GM23338 (cell line): ENCODE results near the gene PKD1.

Experiments used
- CREB1 ChIP-seq: fragments of 250-450 bp; sonication (Bioruptor Pico); IDR thresholded peaks from 2 replicates; pipeline ENCODE4 v1.5.0; 2020; ENCODE audit warnings: low read depth, mild to moderate bottlenecking, moderate library complexity
- EZH2 ChIP-seq: fragments of 200-600 bp; sonication (generic); IDR thresholded peaks from one replicate; pipeline ENCODE4 v1.8.0; 2017; ENCODE audit warnings: antibody characterized with exemption, mild to moderate bottlenecking, low read depth; ENCODE audit not compliant: unreplicated experiment
- POLR2AphosphoS5 ChIP-seq: IDR thresholded peaks from 2 replicates; pipeline ENCODE4 v1.6.1; 2016; ENCODE audit warnings: antibody characterized with exemption, low read depth
- REST ChIP-seq: IDR thresholded peaks from one replicate; pipeline ENCODE4 v1.6.1; 2018; ENCODE audit warnings: antibody characterized with exemption; ENCODE audit not compliant: unreplicated experiment
- ZNF331 ChIP-seq: fragments of 250-450 bp; sonication (Bioruptor Pico); IDR thresholded peaks from 2 replicates; pipeline ENCODE4 v1.5.0; 2020; ENCODE audit warnings: low read depth, mild to moderate bottlenecking, moderate library complexity
- TF ChIP-seq, protein P1 (sequence below), 2 experiments: fragments of 200-600 bp in 1 of 2; sonication (generic) in 1 of 2; conservative IDR thresholded peaks; 2 replicates each; pipeline versions ENCODE4 v1.5.1 to v1.6.1; 2016 to 2017; ENCODE audit warnings: antibody characterized with exemption in 2 of 2, low read depth in 2 of 2, mild to moderate bottlenecking in 2 of 2, moderate library complexity in 1 of 2

DNA sequence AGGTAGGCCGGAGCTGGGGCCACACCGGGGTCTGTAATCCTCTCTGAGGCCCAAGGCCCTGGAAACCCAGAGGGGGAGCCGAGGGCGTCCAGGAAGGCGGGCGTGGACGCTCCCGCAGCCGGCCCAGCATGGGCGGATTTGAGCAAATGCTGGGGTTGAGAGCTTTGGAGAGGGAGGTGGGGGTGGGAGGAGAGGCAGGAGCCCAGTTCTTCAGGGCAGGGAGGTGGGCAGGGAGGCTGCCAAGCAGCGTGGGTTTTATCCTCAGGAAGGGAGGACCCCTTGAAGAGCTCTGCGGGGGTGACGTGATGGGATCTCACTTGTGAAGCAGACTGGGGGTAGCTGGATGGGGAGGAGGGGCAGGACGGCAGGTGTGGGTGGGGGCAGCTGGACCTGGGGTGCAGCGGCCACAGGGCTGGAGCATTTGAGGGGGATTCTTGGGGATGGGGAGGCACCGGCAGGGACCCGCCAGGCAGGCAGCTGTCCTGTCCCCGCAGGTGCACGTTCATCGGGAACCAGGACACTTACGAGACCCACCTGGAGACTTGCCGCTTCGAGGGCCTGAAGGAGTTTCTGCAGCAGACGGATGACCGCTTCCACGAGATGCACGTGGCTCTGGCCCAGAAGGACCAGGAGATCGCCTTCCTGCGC is 37.1 kb upstream of the PKD1 start:
- TF ChIP-seq, protein P1, sequence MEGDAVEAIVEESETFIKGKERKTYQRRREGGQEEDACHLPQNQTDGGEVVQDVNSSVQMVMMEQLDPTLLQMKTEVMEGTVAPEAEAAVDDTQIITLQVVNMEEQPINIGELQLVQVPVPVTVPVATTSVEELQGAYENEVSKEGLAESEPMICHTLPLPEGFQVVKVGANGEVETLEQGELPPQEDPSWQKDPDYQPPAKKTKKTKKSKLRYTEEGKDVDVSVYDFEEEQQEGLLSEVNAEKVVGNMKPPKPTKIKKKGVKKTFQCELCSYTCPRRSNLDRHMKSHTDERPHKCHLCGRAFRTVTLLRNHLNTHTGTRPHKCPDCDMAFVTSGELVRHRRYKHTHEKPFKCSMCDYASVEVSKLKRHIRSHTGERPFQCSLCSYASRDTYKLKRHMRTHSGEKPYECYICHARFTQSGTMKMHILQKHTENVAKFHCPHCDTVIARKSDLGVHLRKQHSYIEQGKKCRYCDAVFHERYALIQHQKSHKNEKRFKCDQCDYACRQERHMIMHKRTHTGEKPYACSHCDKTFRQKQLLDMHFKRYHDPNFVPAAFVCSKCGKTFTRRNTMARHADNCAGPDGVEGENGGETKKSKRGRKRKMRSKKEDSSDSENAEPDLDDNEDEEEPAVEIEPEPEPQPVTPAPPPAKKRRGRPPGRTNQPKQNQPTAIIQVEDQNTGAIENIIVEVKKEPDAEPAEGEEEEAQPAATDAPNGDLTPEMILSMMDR (conservative IDR thresholded peaks at IDR 0.05; ENCODE audit: low read depth in 2 of 2), result no peak
- TF ChIP-seq ZNF331 (no peak), POLR2AphosphoS5 (no peak), CREB1 (no peak), EZH2 (no peak), REST (no peak)
